ENCODE results near the gene ZNF324B. TPM values are rescaled to one million over a fixed set of nuclear protein-coding genes. Genes with fewer than 3 reads are reported as not detected.
"Not testable (repeated sequence)": the region's sequence is repeated elsewhere in the genome, so short reads cannot be mapped to it uniquely, and the experiment has no call there.

ZNF324B gene
- total RNA-seq: 10 to 100 TPM; 10.6 to 16.8 (median 13.4) TPM

- no peaks in the 10 kb centered on the region for H3K27me3 ChIP-seq
- H3K4me1 ChIP-seq: peaks cover 7 to 9% of the 10 kb centered on the region in 2 donors
- TF ChIP-seq POLR2A (IDR thresholded peaks at IDR 0.05): peak in 1 of 2 donors; percentile 70
- TF ChIP-seq, protein P1, sequence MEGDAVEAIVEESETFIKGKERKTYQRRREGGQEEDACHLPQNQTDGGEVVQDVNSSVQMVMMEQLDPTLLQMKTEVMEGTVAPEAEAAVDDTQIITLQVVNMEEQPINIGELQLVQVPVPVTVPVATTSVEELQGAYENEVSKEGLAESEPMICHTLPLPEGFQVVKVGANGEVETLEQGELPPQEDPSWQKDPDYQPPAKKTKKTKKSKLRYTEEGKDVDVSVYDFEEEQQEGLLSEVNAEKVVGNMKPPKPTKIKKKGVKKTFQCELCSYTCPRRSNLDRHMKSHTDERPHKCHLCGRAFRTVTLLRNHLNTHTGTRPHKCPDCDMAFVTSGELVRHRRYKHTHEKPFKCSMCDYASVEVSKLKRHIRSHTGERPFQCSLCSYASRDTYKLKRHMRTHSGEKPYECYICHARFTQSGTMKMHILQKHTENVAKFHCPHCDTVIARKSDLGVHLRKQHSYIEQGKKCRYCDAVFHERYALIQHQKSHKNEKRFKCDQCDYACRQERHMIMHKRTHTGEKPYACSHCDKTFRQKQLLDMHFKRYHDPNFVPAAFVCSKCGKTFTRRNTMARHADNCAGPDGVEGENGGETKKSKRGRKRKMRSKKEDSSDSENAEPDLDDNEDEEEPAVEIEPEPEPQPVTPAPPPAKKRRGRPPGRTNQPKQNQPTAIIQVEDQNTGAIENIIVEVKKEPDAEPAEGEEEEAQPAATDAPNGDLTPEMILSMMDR (IDR thresholded peaks at IDR 0.05): peak in 1 of 6 experiments; percentile 4
- no peaks in the 10 kb centered on the region for H3K9me3 ChIP-seq
- intact Hi-C loops (cut with DNase I): no loop called here
- no peak within 1 kb of the TSS for H3K27ac ChIP-seq
- DNase-seq: peak; percentile 99
- peaks cover 0 to 12% of the 10 kb centered on the region in 2 donors for H3K36me3 ChIP-seq
- H3K4me3 ChIP-seq (replicated peaks in 1 of 3): peak within 1 kb of the TSS; percentile 39 to 81 (median 73)
- WGBS, 2 donors: 0% methylated on average over 5 to 36 of the region's 79 CpGs
Measured at GRCh38 chr19:58451358-58452101, at the start of gene ZNF324B. Gene ZNF324B, plus strand, starts transcription at chr19:58451622. Its CDS starts 2,080 bp downstream, at chr19:58453702.

- intact Hi-C loops (cut with DNase I): no loop called here
- WGBS, 2 donors: 24 to 36% methylated on average over 23 of the region's 23 CpGs
- peaks cover 13 to 18% of the 10 kb centered on the region in 2 donors for H3K4me1 ChIP-seq
- peak overlapping the region in 1 of 3 donors; percentile 30 for H3K4me3 ChIP-seq (replicated peaks in 1 of 3)
- peak overlapping the region in 1 of 3 donors; percentile 26 for H3K27ac ChIP-seq
- H3K36me3 ChIP-seq: no peaks in the 10 kb centered on the region
- TF ChIP-seq, protein P1 (IDR thresholded peaks at IDR 0.05): no peak
- TF ChIP-seq POLR2A (IDR thresholded peaks at IDR 0.05): no peak
- peaks cover 3% of the 10 kb centered on the region for H3K27me3 ChIP-seq
- H3K9me3 ChIP-seq: no peaks in the 10 kb centered on the region
- no peak for DNase-seq
Measured at GRCh38 chr19:58401840-58402421, 49.5 kb upstream of the ZNF324B start.

GRCh38 chr19:58403920-58404478 lies 47.4 kb upstream of the ZNF324B start:
- 58 to 60% methylated on average over 5 of the region's 5 CpGs for WGBS, 2 donors
- H3K27ac ChIP-seq; DNase-seq; H3K9me3 ChIP-seq; H3K27me3 ChIP-seq; intact Hi-C loops (cut with DNase I); H3K36me3 ChIP-seq; H3K4me3 ChIP-seq (replicated peaks in 1 of 3): not testable (repeated sequence)
- H3K4me1 ChIP-seq: peaks cover 13 to 28% of the 10 kb centered on the region in 2 donors

DNA sequence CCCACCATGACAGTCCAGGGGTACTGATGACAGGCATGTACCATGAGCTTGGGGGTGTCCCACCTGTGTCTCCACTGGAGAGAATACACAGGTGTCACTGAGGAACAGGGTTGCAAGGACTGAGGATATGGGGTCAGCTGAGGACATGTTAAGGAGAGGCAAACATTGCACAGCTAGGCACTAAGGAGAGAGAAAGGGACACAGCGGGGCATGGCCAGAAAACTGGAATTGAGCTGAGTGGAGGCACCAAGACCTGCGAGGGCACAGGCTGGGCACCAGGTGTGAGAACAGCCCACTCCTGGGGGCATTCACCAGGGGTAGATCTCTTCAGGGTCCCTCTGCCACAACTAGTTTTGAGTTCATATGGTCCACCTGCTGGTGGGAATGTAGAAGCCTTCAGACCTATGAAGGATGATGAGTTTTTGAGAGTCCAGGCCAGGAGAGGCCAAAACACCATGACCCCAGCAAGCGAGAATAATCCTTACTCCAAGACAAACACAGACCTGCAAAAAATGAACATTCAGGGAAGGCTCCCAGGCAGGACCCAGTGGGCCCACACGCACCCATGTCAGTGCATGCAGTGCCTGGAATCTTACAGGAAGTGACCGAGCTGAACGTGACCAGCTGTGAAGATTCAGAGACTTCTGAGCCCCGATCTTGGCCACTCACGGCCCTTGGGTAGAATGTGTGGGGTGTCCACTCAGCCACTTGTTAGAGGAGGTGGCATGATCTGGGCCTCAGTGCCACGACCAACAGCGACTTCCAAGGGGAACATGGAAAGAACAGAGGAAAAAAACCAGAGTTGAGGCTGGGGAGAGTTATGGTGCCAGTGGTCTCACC lies 44.4 kb upstream of the ZNF324B start:
- Histone ChIP-seq H3K27me3 (no peaks in the 10 kb centered on the region), H3K27ac (no peak overlapping the region), H3K9me3 (no peaks in the 10 kb centered on the region), H3K36me3 (no peaks in the 10 kb centered on the region), H3K4me1 (peaks cover 9 to 27% of the 10 kb centered on the region in 2 donors), H3K4me3 (replicated peaks in 1 of 3) (peak overlapping the region in 1 of 3 donors; percentile 96)
- 60 to 79% methylated on average over 9 to 10 of the region's 10 CpGs for WGBS, 2 donors
- intact Hi-C loops (cut with DNase I): no loop called here
- DNase-seq: no peak
- TF ChIP-seq, protein P1 (IDR thresholded peaks at IDR 0.05): no peak
- TF ChIP-seq POLR2A (IDR thresholded peaks at IDR 0.05): no peak

GRCh38 chr19:58407658-58408151 lies 43.7 kb upstream of the ZNF324B start:
- Histone ChIP-seq H3K27ac (peak overlapping the region; percentile 67 to 79 (median 73)), H3K9me3 (no peaks in the 10 kb centered on the region), H3K36me3 (no peaks in the 10 kb centered on the region), H3K4me3 (replicated peaks in 1 of 3) (peak overlapping the region; percentile 54 to 96 (median 82)), H3K27me3 (no peaks in the 10 kb centered on the region), H3K4me1 (peaks cover 6 to 24% of the 10 kb centered on the region in 2 donors)
- WGBS, 2 donors: 6 to 16% methylated on average over 18 to 22 of the region's 22 CpGs
- intact Hi-C loops (cut with DNase I): no loop called here
- DNase-seq: no peak
- no peak for TF ChIP-seq POLR2A (IDR thresholded peaks at IDR 0.05)
- TF ChIP-seq, protein P1 (IDR thresholded peaks at IDR 0.05): no peak
